Measurements from ENCODE around the gene VKORC1L1. TPM values are rescaled to one million over a fixed set of nuclear protein-coding genes. Genes with fewer than 3 reads are reported as not detected.
"Not testable (repeated sequence)": the region's sequence is repeated elsewhere in the genome, so short reads cannot be mapped to it uniquely, and the experiment has no call there.

VKORC1L1 gene
- total RNA-seq, 1 experiment from 2014 or later, result 28.5 TPM

GRCh38 chr7:65832281-65832680, 40.6 kb upstream of the VKORC1L1 start:
- TF ChIP-seq GTF2I (CRISPR knock-in tag; conservative IDR thresholded peaks at IDR 0.05), result no peak
- no peak for TF ChIP-seq ZNF263 (CRISPR knock-in tag; IDR thresholded peaks at IDR 0.05; ENCODE audit: low read depth)
- TF ChIP-seq CREB1 (CRISPR knock-in tag; IDR thresholded peaks at IDR 0.05), result no peak
- Mint-ChIP-seq H3K27ac (no peak overlapping the region), H3K36me3 (no peaks in the 10 kb centered on the region), H3K27me3 (ENCODE audit: low read depth) (no peaks in the 10 kb centered on the region), H3K4me1 (no peaks in the 10 kb centered on the region), H3K4me3 (no peak overlapping the region), H3K9me3 (no peaks in the 10 kb centered on the region)
- ChIA-PET POLR2A (no interaction called here), CTCF (interaction anchor here (0.7 to 0.8 kb wide), 2 partner anchors 17 to 213 kb away, joined by 4 read pairs; no protein-coding TSS in a partner anchor)
- ATAC-seq (no peak), DNase-seq (ENCODE audit: low spot score) (peak; percentile 31)

- CTCF ChIA-PET; ATAC-seq; H3K9me3 Mint-ChIP-seq; H3K36me3 Mint-ChIP-seq; H3K4me3 Mint-ChIP-seq; DNase-seq (ENCODE audit: low spot score); H3K4me1 Mint-ChIP-seq; H3K27me3 Mint-ChIP-seq (ENCODE audit: low read depth); POLR2A ChIA-PET; H3K27ac Mint-ChIP-seq: not testable (repeated sequence)
Measured at GRCh38 chr7:65836684-65837083, 36.2 kb upstream of the VKORC1L1 start.

GRCh38 chr7:65837541-65837956, 35.3 kb upstream of the VKORC1L1 start:
- H3K36me3 Mint-ChIP-seq, result not testable (repeated sequence)

GRCh38 chr7:65839846-65840245, 33.0 kb upstream of the VKORC1L1 start:
- ChIA-PET POLR2A (no interaction called here), CTCF (interaction anchor here (0.8 to 1.2 kb wide), 2 partner anchors 23 to 45 kb away, joined by 3 read pairs; no protein-coding TSS in a partner anchor)
- ATAC-seq (no peak), DNase-seq (ENCODE audit: low spot score) (no peak)
- no peak overlapping the region for H3K4me3 Mint-ChIP-seq
- no peaks in the 10 kb centered on the region for H3K27me3 Mint-ChIP-seq (ENCODE audit: low read depth)
- no peaks in the 10 kb centered on the region; the same call in 1 of the 2 replicates for H3K36me3 Mint-ChIP-seq
- no peaks in the 10 kb centered on the region for H3K9me3 Mint-ChIP-seq
- 0 out of 2 replicates have a peak, but pooled peaks cover 4% of the 10 kb centered on the region for H3K4me1 Mint-ChIP-seq
- no peak for TF ChIP-seq ZSCAN18 (CRISPR knock-in tag; IDR thresholded peaks at IDR 0.05)
- no peak for TF ChIP-seq FOXP4 (CRISPR knock-in tag; IDR thresholded peaks at IDR 0.05)
- TF ChIP-seq TCF7 (CRISPR knock-in tag; IDR thresholded peaks at IDR 0.05; ENCODE audit: low read depth), result no peak
- no peak for TF ChIP-seq PREB (CRISPR knock-in tag; IDR thresholded peaks at IDR 0.05; ENCODE audit: borderline replicate concordance)
- no peak for TF ChIP-seq ZBTB43 (CRISPR knock-in tag; IDR thresholded peaks at IDR 0.05)
- TF ChIP-seq JAZF1 (CRISPR knock-in tag; IDR thresholded peaks at IDR 0.05), result no peak
- TF ChIP-seq ZNF281 (CRISPR knock-in tag; IDR thresholded peaks at IDR 0.05), result no peak
- no peak for TF ChIP-seq IRF1 (CRISPR knock-in tag; IDR thresholded peaks at IDR 0.05)
- no peak for TF ChIP-seq ZMAT4 (CRISPR knock-in tag; IDR thresholded peaks at IDR 0.05)
- TF ChIP-seq ZNF232 (CRISPR knock-in tag; IDR thresholded peaks at IDR 0.05), result no peak
- TF ChIP-seq ETV6 (CRISPR knock-in tag; IDR thresholded peaks at IDR 0.05), result no peak
- no peak for TF ChIP-seq ATF3 (CRISPR knock-in tag; conservative IDR thresholded peaks at IDR 0.05)
- TF ChIP-seq ELF4 (CRISPR knock-in tag; IDR thresholded peaks at IDR 0.05; ENCODE audit: low read depth), result no peak
- H3K27ac Mint-ChIP-seq, result no peak overlapping the region; the same call in 1 of the 2 replicates

More at GRCh38 chr7:65837541-65837956, 35.3 kb upstream of the VKORC1L1 start:
- H3K4me1 Mint-ChIP-seq; ATAC-seq; CTCF ChIA-PET; H3K27me3 Mint-ChIP-seq (ENCODE audit: low read depth); POLR2A ChIA-PET; H3K9me3 Mint-ChIP-seq; H3K4me3 Mint-ChIP-seq: not testable (repeated sequence)
- 0 out of 2 replicates have a peak overlapping the region, but pooled peaks have one; percentile 46 for H3K27ac Mint-ChIP-seq
- DNase-seq (ENCODE audit: low spot score), result peak; percentile 31

All from WTC11 (cell line).